MM.1S (cell line): ENCODE data around the gene MSTN.

Experiments
- DNase-seq: peaks from one replicate; pipeline ENCODE4 v3.0.0-alpha.2; 2015
- H2AFZ ChIP-seq: fragments of 300-600 bp; sonication (generic); 2 replicates; pipeline ENCODE4 v1.6.0; 2016; ENCODE audit warnings: antibody characterized with exemption, low read length
- H3F3A ChIP-seq: fragments of 300-600 bp; sonication (generic); 2 replicates; pipeline ENCODE4 v1.6.1; 2016; ENCODE audit warnings: mild to moderate bottlenecking, antibody characterized with exemption, low read length, moderate library complexity, mixed read lengths; ENCODE audit not compliant: insufficient read depth
- H3K27ac ChIP-seq: fragments of 300-600 bp; sonication (generic); 2 replicates; pipeline ENCODE4 v1.5.1; 2016; ENCODE audit warnings: mild to moderate bottlenecking, low read length
- H3K27me3 ChIP-seq: fragments of 300-600 bp; sonication (generic); replicated peaks from 2 replicates; pipeline ENCODE4 v1.6.0; 2016; ENCODE audit warnings: low read length; ENCODE audit not compliant: insufficient read depth
- H3K36me3 ChIP-seq: fragments of 300-600 bp; sonication (generic); replicated peaks from 2 replicates; pipeline ENCODE4 v1.6.1; 2016; ENCODE audit warnings: mild to moderate bottlenecking, low read length, mixed read lengths; ENCODE audit not compliant: insufficient read depth
- H3K4me1 ChIP-seq: fragments of 300-600 bp; sonication (generic); 2 replicates; pipeline ENCODE4 v1.6.1; 2016; ENCODE audit warnings: low read length, mixed read lengths
- H3K4me2 ChIP-seq: fragments of 300-600 bp; sonication (generic); 2 replicates; pipeline ENCODE4 v1.6.0; 2016; ENCODE audit warnings: low read depth, low read length
- H3K4me3 ChIP-seq: fragments of 300-600 bp; sonication (generic); 2 replicates; pipeline ENCODE4 v1.5.1; 2016; ENCODE audit warnings: low read length, mixed read lengths
- H3K79me2 ChIP-seq: fragments of 300-600 bp; sonication (generic); 2 replicates; pipeline ENCODE4 v1.6.1; 2016; ENCODE audit warnings: mixed run types, low read length, mixed read lengths
- H3K9ac ChIP-seq: fragments of 300-600 bp; sonication (generic); 2 replicates; pipeline ENCODE4 v1.6.1; 2016; ENCODE audit warnings: low read length, mixed read lengths
- H3K9me2 ChIP-seq: fragments of 300-600 bp; sonication (generic); replicated peaks from 2 replicates; pipeline ENCODE4 v1.6.1; 2016; ENCODE audit warnings: mild to moderate bottlenecking, low read length, mixed read lengths; ENCODE audit not compliant: insufficient read depth
- H3K9me3 ChIP-seq: fragments of 300-600 bp; sonication (generic); replicated peaks from 2 replicates; pipeline ENCODE4 v1.6.1; 2016; ENCODE audit warnings: mild to moderate bottlenecking, low read length, mixed read lengths; ENCODE audit not compliant: insufficient read depth
- H4K20me1 ChIP-seq: fragments of 300-600 bp; sonication (generic); 2 replicates; pipeline ENCODE4 v1.6.1; 2016; ENCODE audit warnings: mild to moderate bottlenecking, low read length, moderate library complexity, mixed read lengths; ENCODE audit not compliant: insufficient read depth
- CTCF ChIP-seq: fragments of 300-600 bp; sonication (generic); IDR thresholded peaks from 2 replicates; pipeline ENCODE4 v1.5.1; 2016; ENCODE audit warnings: antibody characterized with exemption, low read length, mixed read lengths
- EZH2 ChIP-seq: fragments of 300-600 bp; sonication (generic); optimal IDR thresholded peaks from 2 replicates; pipeline ENCODE3; 2017; ENCODE audit warnings: low read depth, mild to moderate bottlenecking, antibody characterized with exemption, low read length, mixed read lengths
- EZH2phosphoT487 ChIP-seq: fragments of 300-600 bp; sonication (generic); IDR thresholded peaks from 2 replicates; pipeline ENCODE4 v1.6.1; 2018; ENCODE audit warnings: antibody characterized with exemption, low read length

The MSTN gene

GRCh38 chr2:190094316-190094871, 31.9 kb upstream of the MSTN start:
- H3K36me3 ChIP-seq = no peaks in the 10 kb centered on the region
- H3K27ac ChIP-seq = no peak overlapping the region
- no peak overlapping the region for H3K9ac ChIP-seq
- H3K27me3 ChIP-seq = no peaks in the 10 kb centered on the region
- H3K4me2 ChIP-seq = no peak overlapping the region
- no peak for DNase-seq
- no peaks in the 10 kb centered on the region for H3K9me3 ChIP-seq
- H4K20me1 ChIP-seq = no peaks in the 10 kb centered on the region
- H3K4me3 ChIP-seq = no peak overlapping the region
- TF ChIP-seq CTCF (no peak), EZH2 (no peak), EZH2phosphoT487 (no peak)
- H3K9me2 ChIP-seq = no peaks in the 10 kb centered on the region
- H3K79me2 ChIP-seq = no peaks in the 10 kb centered on the region
- H3F3A ChIP-seq = no peaks in the 10 kb centered on the region
- H3K4me1 ChIP-seq = peaks cover 5% of the 10 kb centered on the region
- no peak overlapping the region for H2AFZ ChIP-seq

- TF ChIP-seq EZH2 (no peak), CTCF (no peak), EZH2phosphoT487 (no peak)
- Histone ChIP-seq H3K27me3 (no peaks in the 10 kb centered on the region), H3K36me3 (no peaks in the 10 kb centered on the region), H3K79me2 (no peaks in the 10 kb centered on the region), H3K4me3 (no peak overlapping the region), H3K4me2 (no peak overlapping the region), H3K9me3 (no peaks in the 10 kb centered on the region), H4K20me1 (no peaks in the 10 kb centered on the region), H3K9ac (no peak overlapping the region), H3K4me1 (peaks cover 5% of the 10 kb centered on the region), H2AFZ (no peak overlapping the region), H3F3A (no peaks in the 10 kb centered on the region), H3K9me2 (no peaks in the 10 kb centered on the region), H3K27ac (no peak overlapping the region)
- DNase-seq = no peak
Observed at GRCh38 chr2:190093793-190094192, 31.3 kb upstream of the MSTN start.

GRCh38 chr2:190090148-190090547, 27.6 kb upstream of the MSTN start:
- H3K4me3 ChIP-seq = no peak overlapping the region
- H3K27ac ChIP-seq = no peak overlapping the region
- no peak overlapping the region for H3K4me2 ChIP-seq
- no peaks in the 10 kb centered on the region for H3K9me2 ChIP-seq
- no peaks in the 10 kb centered on the region for H3F3A ChIP-seq
- no peaks in the 10 kb centered on the region for H3K27me3 ChIP-seq
- no peaks in the 10 kb centered on the region for H3K36me3 ChIP-seq
- no peak for DNase-seq
- no peak overlapping the region for H3K9ac ChIP-seq
- H2AFZ ChIP-seq = no peak overlapping the region
- no peaks in the 10 kb centered on the region for H3K79me2 ChIP-seq
- no peak for TF ChIP-seq CTCF
- TF ChIP-seq EZH2phosphoT487 = no peak
- TF ChIP-seq EZH2 = no peak
- no peaks in the 10 kb centered on the region for H3K9me3 ChIP-seq
- H3K4me1 ChIP-seq = peaks cover 5% of the 10 kb centered on the region
- H4K20me1 ChIP-seq = no peaks in the 10 kb centered on the region
